NT2/D1 (cell line): ENCODE measurements around the gene TNK1.

Experiments
- SUZ12 ChIP-seq: IDR thresholded peaks from 2 replicates; pipeline ENCODE4 v1.6.1; 2011; ENCODE audit not compliant: insufficient read length, insufficient read depth; ENCODE audit errors: extremely low read depth
- YY1 ChIP-seq: IDR thresholded peaks from 2 replicates; pipeline ENCODE4 v1.6.1; 2011; ENCODE audit not compliant: insufficient read length, insufficient read depth

DNA sequence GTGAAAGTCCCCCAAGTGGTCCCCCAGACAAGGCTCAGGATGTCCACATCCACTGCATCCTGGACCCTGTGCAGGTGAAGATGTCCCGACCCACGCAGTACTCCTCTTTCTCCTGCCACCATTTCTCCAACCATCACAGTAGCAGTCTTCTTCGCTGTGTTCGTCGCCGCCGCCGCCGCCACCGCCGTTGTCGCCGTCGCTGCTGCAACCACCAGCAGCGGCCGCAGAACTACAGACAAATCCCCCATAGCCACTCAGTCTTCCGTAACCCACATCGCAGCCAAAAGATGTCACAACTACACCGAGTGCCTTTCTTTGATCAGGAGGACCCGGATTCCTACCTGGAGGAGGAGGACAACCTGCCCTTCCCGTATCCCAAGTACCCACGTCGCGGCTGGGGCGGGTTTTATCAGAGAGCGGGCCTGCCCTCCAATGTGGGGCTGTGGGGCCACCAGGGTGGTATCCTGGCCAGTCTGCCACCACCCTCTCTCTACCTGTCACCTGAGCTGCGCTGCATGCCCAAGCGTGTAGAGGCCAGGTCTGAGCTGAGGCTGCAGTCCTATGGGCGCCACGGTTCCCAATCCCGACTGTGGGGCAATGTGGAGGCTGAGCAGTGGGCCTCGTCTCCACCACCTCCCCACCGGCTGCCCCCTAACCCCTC, 45.4 kb downstream of the TNK1 start:
- TF ChIP-seq YY1 (no peak), SUZ12 (no peak)
